CD14-positive monocyte (primary cell): ENCODE results near the gene RAB7B. TPM values are rescaled to one million over a fixed set of nuclear protein-coding genes. Genes with fewer than 3 reads are reported as not detected.

ENCODE experiments used
- DNase-seq, 3 donors: peaks; one replicate each; pipeline ENCODE4 v3.0.0-alpha.2; 2011 to 2022
- H2AFZ ChIP-seq: 2 replicates; pipeline ENCODE4 v1.6.0; 2012; ENCODE audit warnings: mild to moderate bottlenecking, low read depth, low read length, inconsistent platforms; ENCODE audit not compliant: insufficient read depth, poor library complexity, severe bottlenecking
- H3K27ac ChIP-seq, 2 donors: 1 replicate in 1 of 2; 2 replicates in 1 of 2; pipeline ENCODE4 v1.5.1; 2012 to 2013; ENCODE audit warnings: low read length in 2 of 2, control low read depth in 1 of 2, inconsistent platforms in 1 of 2, low read depth in 1 of 2, mild to moderate bottlenecking in 1 of 2
- H3K27me3 ChIP-seq, 2 donors: one replicate each; pipeline versions ENCODE4 v1.6.0 to v1.6.1; 2011 to 2013; ENCODE audit warnings: low read length in 2 of 2; ENCODE audit not compliant: control insufficient read depth in 2 of 2, insufficient read depth in 2 of 2
- H3K36me3 ChIP-seq, 2 donors: replicated peaks in 1 of 2; 1 replicate in 1 of 2; 2 replicates in 1 of 2; pipeline versions ENCODE4 v1.5.1 to v1.6.1; 2012 to 2013; ENCODE audit warnings: low read length in 2 of 2, control low read depth in 1 of 2, inconsistent platforms in 1 of 2, mild to moderate bottlenecking in 1 of 2; ENCODE audit not compliant: insufficient read depth in 2 of 2, control insufficient read depth in 1 of 2
- H3K4me1 ChIP-seq, 2 donors: 1 replicate in 1 of 2; 2 replicates in 1 of 2; pipeline versions ENCODE4 v1.5.1 to v1.6.1; 2012 to 2013; ENCODE audit warnings: low read length in 2 of 2, control low read depth in 1 of 2, inconsistent platforms in 1 of 2, mild to moderate bottlenecking in 1 of 2, moderate library complexity in 1 of 2; ENCODE audit not compliant: insufficient read depth in 2 of 2, control insufficient read depth in 1 of 2
- H3K4me2 ChIP-seq: replicated peaks from 2 replicates; pipeline ENCODE3; 2012; ENCODE audit warnings: low read length, moderate library complexity, mild to moderate bottlenecking; ENCODE audit not compliant: poor library complexity, severe bottlenecking; ENCODE audit errors: extremely low read depth
- H3K4me3 ChIP-seq, 3 experiments: fragments of 200-600 bp in 1 of 3; sonication (generic) in 1 of 3; replicated peaks in 1 of 3; 1 replicate in 2 of 3; 2 replicates in 1 of 3; pipeline ENCODE4 v1.5.1; 2011 to 2013; ENCODE audit warnings: low read length in 3 of 3, mild to moderate bottlenecking in 3 of 3, control low read depth in 2 of 3, low read depth in 2 of 3, inconsistent platforms in 1 of 3, moderate library complexity in 1 of 3
- H3K79me2 ChIP-seq: 2 replicates; pipeline ENCODE4 v1.6.0; 2012; ENCODE audit warnings: mild to moderate bottlenecking, control low read depth, inconsistent platforms, low read length, moderate library complexity; ENCODE audit not compliant: insufficient read depth
- H3K9ac ChIP-seq: 2 replicates; pipeline ENCODE4 v1.6.0; 2017; ENCODE audit warnings: low read length, mild to moderate bottlenecking; ENCODE audit not compliant: insufficient read depth, poor library complexity, severe bottlenecking
- H3K9me3 ChIP-seq, 2 donors: replicated peaks in 1 of 2; 1 replicate in 1 of 2; 2 replicates in 1 of 2; pipeline versions ENCODE4 v1.5.1 to v1.6.1; 2012 to 2013; ENCODE audit warnings: low read length in 2 of 2, control low read depth in 1 of 2; ENCODE audit not compliant: control insufficient read depth in 1 of 2, insufficient read depth in 1 of 2
- H4K20me1 ChIP-seq: 2 replicates; pipeline ENCODE4 v1.6.0; 2012; ENCODE audit warnings: mild to moderate bottlenecking, low read length, control low read depth, moderate library complexity; ENCODE audit not compliant: insufficient read depth
- H3K27ac Mint-ChIP-seq, 7 donors: one replicate each; pipeline ENCODE4 v1.8.0; 2020; ENCODE audit warnings: mild to moderate bottlenecking in 7 of 7, mixed read lengths in 7 of 7, moderate library complexity in 6 of 7, inconsistent platforms in 2 of 7
- H3K27me3 Mint-ChIP-seq, 3 donors: one replicate each; pipeline ENCODE4 v1.8.0; 2021 to 2022; ENCODE audit warnings: low read depth in 3 of 3, mild to moderate bottlenecking in 3 of 3, mixed read lengths in 3 of 3, moderate library complexity in 3 of 3, inconsistent platforms in 1 of 3
- H3K36me3 Mint-ChIP-seq, 2 donors: one replicate each; pipeline ENCODE4 v1.8.0; 2020; ENCODE audit warnings: mixed read lengths in 2 of 2, inconsistent platforms in 1 of 2, mild to moderate bottlenecking in 1 of 2
- H3K4me1 Mint-ChIP-seq: one replicate; pipeline ENCODE4 v1.8.0; 2020; ENCODE audit warnings: mild to moderate bottlenecking, mixed read lengths
- H3K4me3 Mint-ChIP-seq, 2 donors: one replicate each; pipeline ENCODE4 v1.8.0; 2020; ENCODE audit warnings: mild to moderate bottlenecking in 2 of 2, mixed read lengths in 2 of 2, moderate library complexity in 1 of 2
- H3K9me3 Mint-ChIP-seq, 7 donors: one replicate each; pipeline ENCODE4 v1.8.0; 2020 to 2022; ENCODE audit warnings: mixed read lengths in 7 of 7, mild to moderate bottlenecking in 6 of 7, moderate library complexity in 6 of 7, inconsistent platforms in 2 of 7
- WGBS: methylation state at CpG from one replicate; pipeline ENCODE4 v1.1.5; 2013; ENCODE audit warnings: missing lambda C conversion rate; ENCODE audit not compliant: insufficient coverage; 5-methylcytosine and 5-hydroxymethylcytosine counted together
- intact Hi-C, 2 donors: fragments of 100-400 bp; cut with micrococcal nuclease; formaldehyde crosslinking; loops; one replicate each; pipeline versions ENCODE4 v1.15.0 to v1.15.1; 2023
- polyA plus RNA-seq, 3 donors: library from polyadenylated mRNA; depleted of rRNA in 1 of 3; unstranded in 2 of 3; stranded (reverse) in 1 of 3; fragments of 300-500 nt in 2 of 3; fragments of >200 nt in 1 of 3; fragmentation: Illumina TruSeq in 2 of 3; gene quantifications; 1 replicate in 2 of 3; 2 replicates in 1 of 3; pipeline ENCODE4 v1.2.3, GENCODE V29; 2012 to 2021
- TF ChIP-seq, protein P1 (sequence below): fragments of 200-600 bp; IDR thresholded peaks from one replicate; pipeline ENCODE4 v1.8.0; 2022; ENCODE audit warnings: antibody characterized with exemption, mild to moderate bottlenecking

The RAB7B gene
- polyA plus RNA-seq, 3 donors = 0.41 to 0.52 (median 0.47) TPM

- H3K9ac ChIP-seq = no peak overlapping the region
- no peak overlapping the region for H3K4me3 Mint-ChIP-seq
- no peaks in the 10 kb centered on the region for H3K36me3 ChIP-seq
- no peaks in the 10 kb centered on the region for H3K9me3 Mint-ChIP-seq
- H3K27me3 ChIP-seq = no peaks in the 10 kb centered on the region
- 95% methylated on average over 17 of the region's 19 CpGs for WGBS
- peak in 1 of 3 donors; percentile 54 for DNase-seq
- intact Hi-C loops = no loop called here
- peaks cover 0 to 4% (median 0%) of the 10 kb centered on the region in 3 donors for H3K27me3 Mint-ChIP-seq
- H3K4me2 ChIP-seq = no peak overlapping the region
- peak overlapping the region in 2 of 7 donors; percentile 13 to 62 for H3K27ac Mint-ChIP-seq
- no peaks in the 10 kb centered on the region for H4K20me1 ChIP-seq
- H3K79me2 ChIP-seq = no peaks in the 10 kb centered on the region
- no peak overlapping the region for H2AFZ ChIP-seq
- peaks cover 44 to 83% of the 10 kb centered on the region in 2 donors for H3K4me1 ChIP-seq
- H3K4me3 ChIP-seq = no peak overlapping the region
- H3K9me3 ChIP-seq = no peaks in the 10 kb centered on the region
- H3K27ac ChIP-seq = peak overlapping the region in 1 of 2 donors; percentile 19
- H3K36me3 Mint-ChIP-seq = peaks cover 0 to 2% of the 10 kb centered on the region in 2 donors
- TF ChIP-seq, protein P1, sequence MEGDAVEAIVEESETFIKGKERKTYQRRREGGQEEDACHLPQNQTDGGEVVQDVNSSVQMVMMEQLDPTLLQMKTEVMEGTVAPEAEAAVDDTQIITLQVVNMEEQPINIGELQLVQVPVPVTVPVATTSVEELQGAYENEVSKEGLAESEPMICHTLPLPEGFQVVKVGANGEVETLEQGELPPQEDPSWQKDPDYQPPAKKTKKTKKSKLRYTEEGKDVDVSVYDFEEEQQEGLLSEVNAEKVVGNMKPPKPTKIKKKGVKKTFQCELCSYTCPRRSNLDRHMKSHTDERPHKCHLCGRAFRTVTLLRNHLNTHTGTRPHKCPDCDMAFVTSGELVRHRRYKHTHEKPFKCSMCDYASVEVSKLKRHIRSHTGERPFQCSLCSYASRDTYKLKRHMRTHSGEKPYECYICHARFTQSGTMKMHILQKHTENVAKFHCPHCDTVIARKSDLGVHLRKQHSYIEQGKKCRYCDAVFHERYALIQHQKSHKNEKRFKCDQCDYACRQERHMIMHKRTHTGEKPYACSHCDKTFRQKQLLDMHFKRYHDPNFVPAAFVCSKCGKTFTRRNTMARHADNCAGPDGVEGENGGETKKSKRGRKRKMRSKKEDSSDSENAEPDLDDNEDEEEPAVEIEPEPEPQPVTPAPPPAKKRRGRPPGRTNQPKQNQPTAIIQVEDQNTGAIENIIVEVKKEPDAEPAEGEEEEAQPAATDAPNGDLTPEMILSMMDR = no peak
- H3K4me1 Mint-ChIP-seq = peaks cover 65% of the 10 kb centered on the region
Measured at GRCh38 chr1:205929496-205930194, 73.5 kb downstream of the RAB7B start.

- Histone ChIP-seq H3K9me3 (no peaks in the 10 kb centered on the region), H3K27ac (no peak overlapping the region), H2AFZ (no peak overlapping the region), H3K4me3 (no peak overlapping the region), H3K36me3 (no peaks in the 10 kb centered on the region), H4K20me1 (no peaks in the 10 kb centered on the region), H3K27me3 (no peaks in the 10 kb centered on the region), H3K79me2 (no peaks in the 10 kb centered on the region), H3K4me1 (peaks cover 38 to 83% of the 10 kb centered on the region in 2 donors), H3K9ac (no peak overlapping the region), H3K4me2 (no peak overlapping the region)
- Mint-ChIP-seq H3K4me3 (no peak overlapping the region), H3K4me1 (peaks cover 63% of the 10 kb centered on the region), H3K36me3 (peaks cover 0 to 2% of the 10 kb centered on the region in 2 donors), H3K27ac (no peak overlapping the region), H3K27me3 (peaks cover 0 to 4% (median 0%) of the 10 kb centered on the region in 3 donors), H3K9me3 (no peaks in the 10 kb centered on the region)
- TF ChIP-seq, protein P1 = no peak
- WGBS = 88% methylated on average over 4 of the region's 5 CpGs
- intact Hi-C loops = no loop called here
- no peak for DNase-seq
Measured at GRCh38 chr1:205928317-205928716, 74.9 kb downstream of the RAB7B start.
